A549 (cell line): ENCODE measurements around the gene NAA16.

ENCODE experiments used
- FOSL2 ChIP-seq, 2 experiments: fragments of 450-650 bp in 1 of 2; fragments of >200 bp in 1 of 2; sonication (Bioruptor Twin) in 1 of 2; formaldehyde crosslinking; IDR thresholded peaks; 2 replicates each; pipeline versions ENCODE4 v1.5.0 to v1.6.1; 2016 to 2020; ENCODE audit warnings: mild to moderate bottlenecking in 1 of 2, moderate library complexity in 1 of 2
- MAFK ChIP-seq: fragments of 450-650 bp; IDR thresholded peaks from 2 replicates; pipeline ENCODE4 v1.6.1; 2014; ENCODE audit not compliant: partially characterized antibody
- POLR2A ChIP-seq: IDR thresholded peaks from 2 replicates; pipeline ENCODE4 v1.6.1; 2012; ENCODE audit warnings: mild to moderate bottlenecking, low read length
- REST ChIP-seq: fragments of 200-600 bp; sonication (generic); IDR thresholded peaks from 2 replicates; pipeline ENCODE4 v1.6.1; 2016; ENCODE audit warnings: antibody characterized with exemption, mild to moderate bottlenecking, moderate library complexity
- TF ChIP-seq, protein P1 (sequence below): fragments of >200 bp; sonication (Bioruptor Twin); formaldehyde crosslinking; IDR thresholded peaks from 3 replicates; pipeline ENCODE4 v1.5.1; 2016
- TF ChIP-seq, protein P2 (sequence below): IDR thresholded peaks from 2 replicates; pipeline ENCODE4 v1.6.1; 2012

DNA sequence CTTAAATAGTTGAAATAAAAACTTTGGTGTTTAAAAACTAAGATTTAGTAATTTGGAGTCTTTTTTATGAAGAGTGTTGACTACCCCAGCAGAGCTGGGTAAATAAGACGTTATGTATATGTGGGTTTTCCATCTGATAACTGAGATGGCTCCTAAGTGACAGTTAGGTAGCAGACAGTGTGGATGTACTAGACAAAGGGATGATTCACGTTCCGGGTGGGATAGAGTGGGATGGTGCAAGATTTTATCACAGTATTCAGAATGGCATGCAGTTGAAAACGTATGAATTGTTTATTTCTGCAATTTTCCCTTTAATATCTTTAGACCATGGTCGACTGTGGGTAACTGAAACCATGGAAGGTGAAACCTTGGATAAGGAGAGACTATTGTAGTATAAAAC is 50.4 kb downstream of the NAA16 start:
- TF ChIP-seq, protein P1, sequence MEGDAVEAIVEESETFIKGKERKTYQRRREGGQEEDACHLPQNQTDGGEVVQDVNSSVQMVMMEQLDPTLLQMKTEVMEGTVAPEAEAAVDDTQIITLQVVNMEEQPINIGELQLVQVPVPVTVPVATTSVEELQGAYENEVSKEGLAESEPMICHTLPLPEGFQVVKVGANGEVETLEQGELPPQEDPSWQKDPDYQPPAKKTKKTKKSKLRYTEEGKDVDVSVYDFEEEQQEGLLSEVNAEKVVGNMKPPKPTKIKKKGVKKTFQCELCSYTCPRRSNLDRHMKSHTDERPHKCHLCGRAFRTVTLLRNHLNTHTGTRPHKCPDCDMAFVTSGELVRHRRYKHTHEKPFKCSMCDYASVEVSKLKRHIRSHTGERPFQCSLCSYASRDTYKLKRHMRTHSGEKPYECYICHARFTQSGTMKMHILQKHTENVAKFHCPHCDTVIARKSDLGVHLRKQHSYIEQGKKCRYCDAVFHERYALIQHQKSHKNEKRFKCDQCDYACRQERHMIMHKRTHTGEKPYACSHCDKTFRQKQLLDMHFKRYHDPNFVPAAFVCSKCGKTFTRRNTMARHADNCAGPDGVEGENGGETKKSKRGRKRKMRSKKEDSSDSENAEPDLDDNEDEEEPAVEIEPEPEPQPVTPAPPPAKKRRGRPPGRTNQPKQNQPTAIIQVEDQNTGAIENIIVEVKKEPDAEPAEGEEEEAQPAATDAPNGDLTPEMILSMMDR = no peak
- TF ChIP-seq, protein P2, sequence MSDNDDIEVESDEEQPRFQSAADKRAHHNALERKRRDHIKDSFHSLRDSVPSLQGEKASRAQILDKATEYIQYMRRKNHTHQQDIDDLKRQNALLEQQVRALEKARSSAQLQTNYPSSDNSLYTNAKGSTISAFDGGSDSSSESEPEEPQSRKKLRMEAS = no peak
- no peak for TF ChIP-seq MAFK
- no peak for TF ChIP-seq REST
- no peak for TF ChIP-seq POLR2A
- TF ChIP-seq FOSL2 (IDR thresholded peaks at IDR 0.05) = no peak
- no peak for TF ChIP-seq FOSL2 (CRISPR knock-in tag; IDR thresholded peaks at IDR 0.05)
